ENCODE results near the gene KRT39.
"Not testable (repeated sequence)": the region's sequence is repeated elsewhere in the genome, so short reads cannot be mapped to it uniquely, and the experiment has no call there.

KRT39 gene

DNA sequence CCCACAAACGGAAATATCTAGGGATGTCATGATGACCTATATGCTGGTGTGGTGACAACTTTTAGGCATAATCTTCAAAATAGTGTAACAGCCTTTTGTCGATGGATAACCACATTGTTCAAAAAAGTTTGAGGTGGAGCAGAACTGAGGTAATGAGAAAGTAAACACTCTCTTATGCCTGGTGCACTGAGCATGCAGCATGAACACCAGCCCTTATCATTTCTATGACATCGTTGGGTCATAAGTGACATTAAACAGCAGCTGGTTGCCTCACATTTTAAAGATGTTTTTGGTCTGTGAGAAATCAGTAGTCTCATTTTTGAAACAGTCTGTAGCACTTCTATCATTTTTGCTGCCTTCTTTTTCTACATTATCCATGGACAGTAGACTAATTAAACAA, 31.1 kb downstream of the KRT39 start:
- H3K9ac ChIP-seq (ENCODE audit: low read length): no peak overlapping the region
- no peak overlapping the region for H3K4me3 ChIP-seq (ENCODE audit: low read length)
- H3K27me3 ChIP-seq (ENCODE audit: control insufficient read depth, insufficient read depth, low read length): no peaks in the 10 kb centered on the region
- no peaks in the 10 kb centered on the region for H3K36me3 ChIP-seq (ENCODE audit: control insufficient read depth, insufficient read depth, low read length)
- H3K4me1 ChIP-seq (ENCODE audit: control insufficient read depth, insufficient read depth, low read length): peaks cover 19% of the 10 kb centered on the region
- no peaks in the 10 kb centered on the region for H3K9me3 ChIP-seq (ENCODE audit: control insufficient read depth, low read length)

DNA sequence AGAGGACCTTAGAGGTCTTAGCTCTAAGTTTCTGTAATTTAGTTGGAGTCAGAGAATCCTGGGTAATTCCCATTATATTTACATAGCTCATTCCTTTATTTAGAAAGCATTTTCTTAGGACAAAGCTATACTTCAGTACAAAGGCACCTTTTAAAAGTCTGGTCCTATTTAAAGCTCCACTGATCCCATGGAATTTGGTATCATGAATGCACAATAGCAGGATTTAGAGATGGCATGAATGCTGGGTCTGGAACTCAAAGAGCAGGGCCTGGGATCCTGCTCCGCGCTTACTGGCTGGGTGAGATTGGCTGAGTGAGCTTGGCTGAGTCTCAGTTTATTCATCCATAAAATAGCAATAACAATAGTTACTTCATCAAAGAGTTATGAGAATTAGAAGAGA, 34.1 kb downstream of the KRT39 start:
- Histone ChIP-seq H3K9me3 (ENCODE audit: control insufficient read depth, low read length) (no peaks in the 10 kb centered on the region), H3K36me3 (ENCODE audit: control insufficient read depth, insufficient read depth, low read length) (no peaks in the 10 kb centered on the region), H3K27me3 (ENCODE audit: control insufficient read depth, insufficient read depth, low read length) (no peaks in the 10 kb centered on the region), H3K4me1 (ENCODE audit: control insufficient read depth, insufficient read depth, low read length) (peaks cover 19% of the 10 kb centered on the region), H3K9ac (ENCODE audit: low read length) (no peak overlapping the region), H3K4me3 (ENCODE audit: low read length) (no peak overlapping the region)

DNA sequence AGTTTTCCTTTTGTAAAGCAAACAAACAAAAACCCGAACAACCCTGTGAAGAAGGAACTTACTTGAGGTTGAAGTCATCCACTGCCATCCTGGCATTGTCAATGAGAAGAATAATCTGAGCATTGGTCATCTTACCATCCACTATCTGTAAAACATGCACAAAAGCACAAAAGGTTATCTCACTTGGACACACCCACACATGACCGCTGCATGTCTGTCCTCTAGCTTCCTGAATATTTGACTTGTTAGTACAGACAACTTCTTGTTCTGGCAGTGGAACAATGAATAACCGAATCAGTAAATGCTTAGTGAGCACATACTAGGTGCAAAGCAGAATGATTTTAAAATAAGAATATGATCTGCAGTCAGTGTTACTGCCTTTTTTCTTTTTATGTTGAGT, 35.4 kb downstream of the KRT39 start:
- Histone ChIP-seq H3K9me3 (ENCODE audit: control insufficient read depth, low read length) (no peaks in the 10 kb centered on the region), H3K36me3 (ENCODE audit: control insufficient read depth, insufficient read depth, low read length) (no peaks in the 10 kb centered on the region), H3K27me3 (ENCODE audit: control insufficient read depth, insufficient read depth, low read length) (no peaks in the 10 kb centered on the region), H3K9ac (ENCODE audit: low read length) (no peak overlapping the region), H3K4me3 (ENCODE audit: low read length) (no peak overlapping the region), H3K4me1 (ENCODE audit: control insufficient read depth, insufficient read depth, low read length) (peaks cover 7% of the 10 kb centered on the region)

DNA sequence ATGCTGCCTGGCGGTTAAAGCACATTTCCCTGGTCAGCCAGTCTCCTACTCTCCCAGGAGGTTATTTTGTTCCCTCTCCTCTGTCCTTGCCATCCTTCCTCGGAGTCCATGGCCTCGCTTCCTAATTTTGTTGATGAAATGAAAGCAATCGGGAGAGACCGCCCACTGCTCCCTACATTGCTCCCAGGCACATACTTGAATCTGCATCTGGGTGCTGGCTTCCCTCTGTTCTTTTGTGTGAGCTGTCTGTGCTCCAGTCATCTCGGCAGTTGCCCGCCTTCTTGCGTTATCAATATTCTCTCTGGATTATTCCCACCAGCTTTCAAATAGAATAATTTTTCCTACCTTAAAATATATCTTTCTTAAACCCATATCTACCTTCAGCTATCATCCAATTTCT, 40.4 kb downstream of the KRT39 start:
- Histone ChIP-seq H3K4me3 (ENCODE audit: low read length) (no peak overlapping the region), H3K9ac (ENCODE audit: low read length) (no peak overlapping the region), H3K27me3 (ENCODE audit: control insufficient read depth, insufficient read depth, low read length) (no peaks in the 10 kb centered on the region), H3K4me1 (ENCODE audit: control insufficient read depth, insufficient read depth, low read length) (no peaks in the 10 kb centered on the region), H3K36me3 (ENCODE audit: control insufficient read depth, insufficient read depth, low read length) (no peaks in the 10 kb centered on the region), H3K9me3 (ENCODE audit: control insufficient read depth, low read length) (no peaks in the 10 kb centered on the region)

- Histone ChIP-seq H3K27me3 (ENCODE audit: control insufficient read depth, insufficient read depth, low read length) (no peaks in the 10 kb centered on the region), H3K9me3 (ENCODE audit: control insufficient read depth, low read length) (no peaks in the 10 kb centered on the region), H3K4me3 (ENCODE audit: low read length) (no peak overlapping the region), H3K9ac (ENCODE audit: low read length) (no peak overlapping the region), H3K36me3 (ENCODE audit: control insufficient read depth, insufficient read depth, low read length) (no peaks in the 10 kb centered on the region), H3K4me1 (ENCODE audit: control insufficient read depth, insufficient read depth, low read length) (no peaks in the 10 kb centered on the region)
These were observed 44.5 kb downstream of the KRT39 start for GRCh38 chr17:40922239-40922638.

- H3K27me3 ChIP-seq (ENCODE audit: control insufficient read depth, insufficient read depth, low read length): no peaks in the 10 kb centered on the region
- H3K9me3 ChIP-seq (ENCODE audit: control insufficient read depth, low read length): no peaks in the 10 kb centered on the region
- no peak overlapping the region for H3K4me3 ChIP-seq (ENCODE audit: low read length)
- H3K36me3 ChIP-seq (ENCODE audit: control insufficient read depth, insufficient read depth, low read length): no peaks in the 10 kb centered on the region
- no peaks in the 10 kb centered on the region for H3K4me1 ChIP-seq (ENCODE audit: control insufficient read depth, insufficient read depth, low read length)
- H3K9ac ChIP-seq (ENCODE audit: low read length): no peak overlapping the region
These were observed 45.7 kb downstream of the KRT39 start for GRCh38 chr17:40921026-40921425.

GRCh38 chr17:40917116-40917515, 49.6 kb downstream of the KRT39 start:
- H3K4me1 ChIP-seq (ENCODE audit: control insufficient read depth, insufficient read depth, low read length); H3K9ac ChIP-seq (ENCODE audit: low read length); H3K9me3 ChIP-seq (ENCODE audit: control insufficient read depth, low read length); H3K36me3 ChIP-seq (ENCODE audit: control insufficient read depth, insufficient read depth, low read length); H3K27me3 ChIP-seq (ENCODE audit: control insufficient read depth, insufficient read depth, low read length); H3K4me3 ChIP-seq (ENCODE audit: low read length): not testable (repeated sequence)

GRCh38 chr17:40916366-40916765, 50.4 kb downstream of the KRT39 start:
- H3K36me3 ChIP-seq (ENCODE audit: control insufficient read depth, insufficient read depth, low read length): no peaks in the 10 kb centered on the region
- no peaks in the 10 kb centered on the region for H3K9me3 ChIP-seq (ENCODE audit: control insufficient read depth, low read length)
- no peak overlapping the region for H3K9ac ChIP-seq (ENCODE audit: low read length)
- no peaks in the 10 kb centered on the region for H3K27me3 ChIP-seq (ENCODE audit: control insufficient read depth, insufficient read depth, low read length)
- H3K4me3 ChIP-seq (ENCODE audit: low read length): no peak overlapping the region
- H3K4me1 ChIP-seq (ENCODE audit: control insufficient read depth, insufficient read depth, low read length): no peaks in the 10 kb centered on the region

DNA sequence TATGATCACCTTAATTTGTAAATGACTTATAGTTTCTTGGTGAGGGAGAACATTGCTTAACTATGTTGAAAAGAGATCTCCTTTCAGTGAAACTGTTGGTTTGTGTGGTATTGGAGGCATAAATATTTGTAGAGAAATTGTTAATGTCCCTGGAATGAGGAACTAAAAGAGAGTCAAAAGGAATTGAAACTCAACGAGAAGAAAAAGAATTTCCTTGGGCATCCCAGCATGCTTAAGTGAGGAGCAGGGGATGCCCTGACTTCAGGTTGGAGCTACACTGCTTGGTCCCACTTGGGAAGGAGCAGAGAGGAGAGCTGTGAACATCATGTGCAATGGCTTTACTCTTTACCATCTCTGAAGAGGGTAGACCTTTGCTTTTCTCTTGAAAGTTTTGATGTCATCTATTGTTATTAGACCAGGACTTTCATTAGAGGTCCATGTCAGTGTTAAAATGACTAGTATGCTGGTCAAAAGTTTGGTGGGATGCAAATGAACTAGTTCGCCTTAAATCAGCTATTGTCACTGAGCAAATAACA, 51.0 kb downstream of the KRT39 start:
- Histone ChIP-seq H3K36me3 (ENCODE audit: control insufficient read depth, insufficient read depth, low read length) (no peaks in the 10 kb centered on the region), H3K4me1 (ENCODE audit: control insufficient read depth, insufficient read depth, low read length) (no peaks in the 10 kb centered on the region), H3K27me3 (ENCODE audit: control insufficient read depth, insufficient read depth, low read length) (no peaks in the 10 kb centered on the region), H3K9me3 (ENCODE audit: control insufficient read depth, low read length) (no peaks in the 10 kb centered on the region), H3K9ac (ENCODE audit: low read length) (no peak overlapping the region), H3K4me3 (ENCODE audit: low read length) (no peak overlapping the region)

- H3K9ac ChIP-seq (ENCODE audit: low read length): no peak overlapping the region
- H3K36me3 ChIP-seq (ENCODE audit: control insufficient read depth, insufficient read depth, low read length): no peaks in the 10 kb centered on the region
- H3K9me3 ChIP-seq (ENCODE audit: control insufficient read depth, low read length): no peaks in the 10 kb centered on the region
- H3K27me3 ChIP-seq (ENCODE audit: control insufficient read depth, insufficient read depth, low read length): no peaks in the 10 kb centered on the region
- H3K4me3 ChIP-seq (ENCODE audit: low read length): no peak overlapping the region
- no peaks in the 10 kb centered on the region for H3K4me1 ChIP-seq (ENCODE audit: control insufficient read depth, insufficient read depth, low read length)
These were observed 51.5 kb downstream of the KRT39 start for GRCh38 chr17:40915199-40915661.

DNA sequence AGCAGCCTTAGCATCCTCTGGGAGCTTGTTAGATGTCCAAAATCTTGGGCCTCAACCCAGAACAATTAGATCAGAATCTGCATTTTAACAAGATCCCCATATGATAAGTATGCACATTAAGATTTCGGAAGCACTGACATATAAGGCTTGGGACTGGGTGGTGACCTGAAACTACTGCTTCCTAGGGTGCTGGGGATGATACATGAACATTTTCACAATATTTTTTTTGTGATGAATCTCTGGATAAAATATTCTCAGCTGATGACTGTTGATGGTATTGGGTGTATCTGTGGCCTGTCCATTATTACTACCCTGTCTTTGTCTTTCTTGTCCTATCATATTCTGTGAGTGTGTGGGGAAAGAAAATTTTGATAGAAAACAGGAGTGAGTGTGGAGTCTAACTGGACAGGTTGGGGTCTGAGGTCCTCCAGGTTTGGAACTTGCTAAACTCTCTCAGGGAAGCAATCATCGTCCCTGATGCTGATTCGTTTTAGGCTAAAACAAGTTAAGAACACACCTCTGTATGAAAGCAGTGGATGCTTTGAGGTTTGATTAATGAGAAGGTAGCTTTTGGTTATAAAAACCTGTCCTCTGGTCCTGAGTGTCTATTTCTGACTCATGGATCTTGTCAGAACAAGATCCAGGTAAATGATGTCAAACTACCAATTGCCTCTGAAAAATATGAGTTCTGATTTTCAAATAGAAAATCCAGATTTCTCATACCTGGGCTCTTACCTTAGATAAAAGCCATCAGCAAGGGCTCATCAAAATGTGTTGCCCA, 52.5 kb downstream of the KRT39 start:
- Histone ChIP-seq H3K4me3 (ENCODE audit: low read length) (no peak overlapping the region), H3K27me3 (ENCODE audit: control insufficient read depth, insufficient read depth, low read length) (no peaks in the 10 kb centered on the region), H3K9me3 (ENCODE audit: control insufficient read depth, low read length) (no peaks in the 10 kb centered on the region), H3K4me1 (ENCODE audit: control insufficient read depth, insufficient read depth, low read length) (peaks cover 8% of the 10 kb centered on the region), H3K36me3 (ENCODE audit: control insufficient read depth, insufficient read depth, low read length) (no peaks in the 10 kb centered on the region), H3K9ac (ENCODE audit: low read length) (no peak overlapping the region)

DNA sequence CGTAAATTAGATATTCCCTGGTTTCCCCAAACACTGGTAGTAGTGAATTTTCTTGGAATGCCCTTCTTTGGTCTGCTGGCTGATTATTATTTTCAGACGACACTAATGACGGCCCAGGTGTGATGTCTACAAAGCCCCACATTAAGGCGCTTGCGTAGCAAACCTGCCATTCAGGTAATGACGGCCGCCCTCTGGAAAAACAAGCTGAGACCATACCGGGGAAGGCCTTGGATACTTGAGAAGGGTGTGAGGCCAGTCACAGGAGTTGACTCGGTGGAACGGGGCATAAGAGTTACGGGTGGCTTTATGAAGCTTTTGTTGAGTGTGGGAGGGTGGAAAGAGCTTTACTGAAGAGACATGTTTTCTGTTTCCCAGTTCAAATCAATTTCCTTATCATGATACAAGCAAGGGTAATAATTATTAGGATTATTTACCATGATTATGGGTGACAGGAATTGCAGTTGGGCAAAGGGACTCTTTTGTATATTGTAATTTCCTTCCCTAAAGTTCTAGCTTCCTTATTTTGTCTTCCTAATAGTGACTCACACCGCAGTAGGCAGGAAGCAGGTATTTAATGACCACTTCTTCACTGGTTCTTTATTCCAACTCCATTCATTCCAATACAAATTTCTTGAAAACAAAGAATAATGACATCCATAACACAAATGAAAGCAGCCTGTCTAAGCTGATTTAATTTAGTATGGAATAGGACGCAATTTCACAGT, 54.1 kb downstream of the KRT39 start:
- no peaks in the 10 kb centered on the region for H3K27me3 ChIP-seq (ENCODE audit: control insufficient read depth, insufficient read depth, low read length)
- peaks cover 8% of the 10 kb centered on the region for H3K4me1 ChIP-seq (ENCODE audit: control insufficient read depth, insufficient read depth, low read length)
- no peaks in the 10 kb centered on the region for H3K9me3 ChIP-seq (ENCODE audit: control insufficient read depth, low read length)
- no peak overlapping the region for H3K9ac ChIP-seq (ENCODE audit: low read length)
- no peaks in the 10 kb centered on the region for H3K36me3 ChIP-seq (ENCODE audit: control insufficient read depth, insufficient read depth, low read length)
- no peak overlapping the region for H3K4me3 ChIP-seq (ENCODE audit: low read length)

All from mucosa of stomach (tissue), 1 donor.